CD4-positive, alpha-beta T cell treated with Interleukin-6 at 100 ng/mL for 8 hours (primary cell): Measurements from ENCODE around the gene WDR35.

Experiments used
- DNase-seq: peaks from one replicate; pipeline ENCODE4 v3.0.0-alpha.2; 2020; ENCODE audit warnings: mixed read lengths, low spot score

Gene WDR35

DNA sequence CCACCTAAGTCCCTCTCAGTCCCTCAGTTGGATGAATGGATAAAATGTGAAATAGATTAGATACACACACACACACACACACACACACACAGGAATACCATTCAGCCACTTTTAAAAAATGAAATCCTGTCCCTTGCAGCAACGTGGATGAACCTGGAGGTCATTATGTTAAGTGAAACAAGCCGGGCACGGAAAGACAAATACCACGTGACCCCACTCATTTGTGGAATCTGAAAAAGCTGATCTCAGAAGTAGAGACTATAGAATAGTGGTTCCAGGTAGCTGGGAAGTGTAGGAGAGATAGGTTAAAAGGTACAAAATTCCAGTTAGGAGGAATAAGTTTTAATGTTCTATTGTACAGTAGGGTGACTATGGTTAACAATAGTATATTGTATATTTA is 119.1 kb downstream of the WDR35 start:
- no peak for DNase-seq

DNA sequence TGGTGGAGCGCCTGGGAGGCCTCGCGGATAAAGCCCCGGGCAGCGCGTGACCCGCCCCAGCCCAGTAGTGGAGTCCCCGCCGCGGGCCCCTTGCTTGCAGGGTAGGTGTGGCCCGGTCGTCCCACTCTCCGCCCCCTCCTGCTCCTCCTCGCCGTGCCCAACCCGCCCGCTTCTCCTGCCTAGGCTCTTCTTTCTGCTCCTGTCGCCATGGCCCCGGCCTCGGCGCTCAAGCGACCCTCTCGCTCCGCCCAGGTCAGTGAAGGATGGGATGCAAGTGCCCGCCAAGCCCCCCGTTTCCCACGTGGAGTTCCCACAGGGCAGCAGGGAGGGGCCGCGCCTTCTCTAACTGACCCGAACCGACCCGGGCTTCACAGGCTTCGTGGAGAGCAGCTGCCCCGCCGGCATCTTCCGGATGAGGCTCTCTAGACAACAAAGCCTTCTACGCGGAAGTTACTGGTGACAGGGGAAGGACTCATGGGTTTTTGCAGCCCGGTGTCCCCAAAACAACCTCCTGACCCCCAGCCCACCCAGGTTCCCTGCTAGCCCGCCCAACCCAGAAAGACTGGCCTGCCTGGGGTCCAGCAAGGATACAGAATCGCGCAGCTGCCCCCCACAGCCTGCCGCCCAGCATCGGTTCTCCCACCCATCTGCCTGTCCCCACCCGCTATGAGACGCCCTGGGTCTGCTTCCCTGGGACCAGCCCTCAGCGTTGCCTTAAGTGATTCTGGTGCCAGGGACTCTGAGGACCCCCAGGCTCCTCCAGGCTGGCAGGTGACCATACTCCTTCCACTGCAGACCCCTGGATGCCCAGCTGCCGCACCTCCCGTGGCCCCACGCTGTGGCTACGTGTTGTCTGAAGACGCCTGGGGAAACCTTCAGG is 121.0 kb downstream of the WDR35 start:
- DNase-seq = peak; percentile 68

DNA sequence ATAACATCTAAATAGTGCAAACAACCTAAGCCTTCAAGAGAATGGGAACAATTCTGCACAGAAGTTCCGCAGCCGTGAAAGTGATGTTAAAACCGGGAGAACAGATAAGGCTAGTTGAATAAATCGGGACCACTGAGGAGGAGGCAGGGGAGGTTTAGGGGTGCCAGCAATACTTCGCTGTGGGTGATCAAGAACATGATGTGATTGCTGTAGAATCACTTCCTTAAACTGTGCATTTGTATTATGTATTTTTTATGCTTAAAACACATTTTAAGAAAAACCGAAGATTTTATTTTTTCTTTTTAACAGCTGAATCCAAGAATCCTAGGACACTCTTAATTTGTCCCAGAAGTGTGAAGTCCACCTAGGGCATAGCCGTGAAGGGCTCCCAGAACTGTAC is 121.7 kb downstream of the WDR35 start:
- DNase-seq = no peak

DNA sequence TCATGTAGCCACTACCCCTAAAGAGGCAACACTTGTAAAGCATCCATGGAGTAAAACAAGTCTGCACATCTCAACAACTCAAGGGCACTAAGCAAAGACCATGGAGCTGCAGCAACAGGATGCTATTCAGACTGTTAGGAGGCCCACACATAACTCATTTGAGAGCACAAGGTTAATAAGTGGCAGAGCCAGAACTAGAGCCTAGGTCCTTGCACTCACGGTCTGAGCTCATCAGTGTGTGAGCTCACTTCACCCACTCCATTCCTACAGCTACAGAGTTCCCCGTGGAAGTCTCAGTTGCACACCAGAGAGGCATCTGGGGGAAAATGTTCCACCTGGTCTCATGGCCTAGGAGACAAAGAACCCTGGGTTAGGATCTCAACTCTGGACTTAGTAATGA is 123.1 kb downstream of the WDR35 start:
- no peak for DNase-seq

DNA sequence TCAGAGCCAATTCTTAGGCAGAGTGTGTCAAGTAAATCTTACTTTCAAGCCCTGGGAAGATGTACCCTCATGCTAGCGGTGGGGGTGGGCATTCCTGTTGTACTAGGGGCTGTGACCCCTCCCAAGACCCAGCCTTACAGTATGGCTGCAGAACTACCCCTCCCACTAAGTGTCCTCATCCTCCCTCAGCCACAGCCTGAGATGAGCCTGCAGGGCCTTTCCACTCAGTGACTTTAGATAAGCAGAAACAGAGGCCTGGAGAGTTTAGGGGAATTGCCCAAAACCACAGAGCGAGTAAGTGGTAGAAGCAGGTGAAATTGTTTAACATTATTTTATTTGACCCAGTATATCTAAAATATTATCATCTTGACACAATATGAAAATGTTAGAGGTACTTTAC is 124.8 kb downstream of the WDR35 start:
- DNase-seq = no peak

DNA sequence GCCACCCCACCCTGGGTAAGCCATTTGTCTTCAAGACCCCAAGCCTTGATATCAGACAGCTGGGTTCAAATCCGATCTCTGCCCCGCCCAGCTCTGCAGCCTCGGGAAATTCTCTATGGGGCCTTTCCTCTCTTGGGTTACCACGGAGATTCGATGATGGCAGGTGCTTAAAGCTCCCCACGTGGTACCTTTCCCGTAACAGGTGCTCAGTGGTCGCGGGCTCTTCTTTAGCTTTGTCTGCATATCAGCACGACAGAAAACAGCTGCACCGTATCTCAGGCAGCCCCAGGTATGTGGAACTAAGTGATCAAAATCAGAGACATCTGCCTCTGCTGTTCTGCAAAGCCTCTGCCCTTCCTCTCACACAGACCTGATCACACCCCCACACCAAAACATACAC is 125.5 kb downstream of the WDR35 start:
- no peak for DNase-seq

DNA sequence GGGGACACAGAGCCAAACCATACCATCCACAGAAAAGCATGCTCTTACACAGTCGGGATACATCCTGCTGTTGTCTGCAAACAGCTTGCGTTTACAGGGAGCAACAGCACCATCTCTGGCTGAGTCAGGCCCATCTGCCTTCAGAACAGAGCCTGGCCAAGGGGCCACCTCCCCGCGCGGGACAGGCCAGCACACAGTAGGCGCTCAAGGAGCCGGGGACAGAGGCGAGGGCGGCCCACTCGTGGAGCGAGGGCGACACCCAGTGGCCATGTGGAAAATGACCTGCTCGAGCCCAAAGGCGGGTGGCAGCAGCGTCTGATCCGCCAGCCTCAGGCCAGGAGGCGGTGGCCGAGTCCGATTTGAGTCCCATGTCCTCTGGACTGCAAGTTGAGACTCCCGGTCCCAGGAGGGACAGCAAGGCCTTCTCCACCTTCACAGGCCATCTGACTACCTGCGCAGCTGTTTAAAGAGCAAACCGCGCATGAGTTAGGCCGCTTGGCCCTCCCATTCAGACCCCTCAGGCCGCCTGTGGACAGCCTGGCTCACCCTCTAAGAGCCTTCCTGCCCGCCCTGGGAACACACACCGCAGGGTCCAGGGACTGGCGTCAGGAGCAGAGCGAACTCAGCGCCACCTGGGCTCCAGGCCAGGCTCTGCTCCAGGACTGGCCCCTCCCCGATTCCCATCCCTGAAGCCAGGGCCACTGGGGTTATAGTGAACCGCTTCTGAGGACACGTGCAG is 126.4 kb downstream of the WDR35 start:
- DNase-seq = peak; percentile 61

DNA sequence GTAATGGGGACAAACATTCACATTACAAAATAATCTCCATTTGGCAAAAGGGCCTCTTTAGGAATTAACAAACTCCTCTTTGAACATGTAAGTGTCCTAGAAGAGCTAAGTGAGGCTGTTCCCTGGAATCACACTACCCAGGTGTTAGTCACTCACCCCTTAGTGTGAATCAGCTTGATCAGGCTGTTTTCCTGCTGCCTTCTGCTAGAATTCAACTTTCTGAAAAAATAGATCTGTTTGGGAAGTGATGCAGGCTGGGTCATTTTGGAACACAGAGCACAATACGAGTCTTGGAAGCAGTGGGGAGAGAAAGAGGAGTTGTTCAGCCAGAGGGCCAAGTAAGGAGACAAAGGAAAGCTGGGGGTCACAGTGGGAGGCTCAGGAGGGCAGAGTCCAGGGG is 128.1 kb downstream of the WDR35 start:
- no peak for DNase-seq
